Mesenchymal stem cell (in vitro differentiated cells and primary cell): ENCODE results near the gene AGPAT2.

Experiments
- DNase-seq: peaks from one replicate; pipeline ENCODE4 v3.0.0-alpha.2; 2013
- H2AFZ ChIP-seq: one replicate; pipeline ENCODE4 v1.6.1; 2013; ENCODE audit warnings: low read depth, mild to moderate bottlenecking, control low read depth, inconsistent platforms, low read length, moderate library complexity
- H2AK5ac ChIP-seq: 2 replicates; pipeline ENCODE4 v1.6.1; 2013; ENCODE audit warnings: low read length, moderate library complexity, mild to moderate bottlenecking, inconsistent platforms; ENCODE audit not compliant: severe bottlenecking
- H2BK120ac ChIP-seq: one replicate; pipeline ENCODE4 v1.6.1; 2013; ENCODE audit warnings: low read depth, mild to moderate bottlenecking, inconsistent platforms, low read length, moderate library complexity
- H2BK12ac ChIP-seq, 2 experiments: one replicate each; pipeline ENCODE4 v1.6.1; 2013; ENCODE audit warnings: inconsistent platforms in 2 of 2, low read length in 2 of 2, mild to moderate bottlenecking in 2 of 2, moderate library complexity in 2 of 2, control low read depth in 1 of 2
- H2BK15ac ChIP-seq: one replicate; pipeline ENCODE4 v1.6.1; 2013; ENCODE audit warnings: mild to moderate bottlenecking, low read depth, inconsistent platforms; ENCODE audit not compliant: poor library complexity, severe bottlenecking
- H2BK5ac ChIP-seq: 2 replicates; pipeline ENCODE4 v1.6.1; 2013; ENCODE audit warnings: low read depth, mild to moderate bottlenecking, low read length, control low read depth, inconsistent platforms; ENCODE audit not compliant: poor library complexity, severe bottlenecking
- H3K14ac ChIP-seq, 2 experiments: one replicate each; pipeline ENCODE4 v1.6.1; 2013; ENCODE audit warnings: inconsistent platforms in 2 of 2, low read length in 2 of 2, control low read depth in 1 of 2, mild to moderate bottlenecking in 1 of 2, moderate library complexity in 1 of 2
- H3K18ac ChIP-seq, 2 experiments: one replicate each; pipeline ENCODE4 v1.6.1; 2013; ENCODE audit warnings: inconsistent platforms in 2 of 2, low read length in 2 of 2, control low read depth in 1 of 2, low read depth in 1 of 2, mild to moderate bottlenecking in 1 of 2
- H3K23ac ChIP-seq, 2 experiments: one replicate each; pipeline ENCODE4 v1.6.1; 2013; ENCODE audit warnings: inconsistent platforms in 2 of 2, low read length in 2 of 2, mild to moderate bottlenecking in 2 of 2, moderate library complexity in 2 of 2, control low read depth in 1 of 2
- H3K27ac ChIP-seq: 2 replicates; pipeline ENCODE4 v1.5.1; 2013; ENCODE audit warnings: mild to moderate bottlenecking, moderate library complexity, low read length, control low read depth, inconsistent platforms; ENCODE audit not compliant: poor library complexity, severe bottlenecking
- H3K27me3 ChIP-seq, 2 experiments: 2 replicates each; pipeline versions ENCODE4 v1.6.1 to v1.7.0; 2013; ENCODE audit warnings: low read length in 2 of 2, mild to moderate bottlenecking in 2 of 2, moderate library complexity in 2 of 2, control low read depth in 1 of 2, inconsistent platforms in 1 of 2; ENCODE audit not compliant: control insufficient read depth in 1 of 2, insufficient read depth in 1 of 2
- H3K36me3 ChIP-seq, 2 experiments: 2 replicates each; pipeline versions ENCODE4 v1.6.1 to v1.7.0; 2013; ENCODE audit warnings: low read length in 2 of 2, control low read depth in 1 of 2, inconsistent platforms in 1 of 2, low read depth in 1 of 2, mild to moderate bottlenecking in 1 of 2; ENCODE audit not compliant: insufficient read depth in 2 of 2, control insufficient read depth in 1 of 2
- H3K4ac ChIP-seq, 2 experiments: one replicate each; pipeline ENCODE4 v1.6.1; 2013; ENCODE audit warnings: inconsistent platforms in 2 of 2, low read length in 2 of 2, mild to moderate bottlenecking in 2 of 2, moderate library complexity in 2 of 2, control low read depth in 1 of 2, low read depth in 1 of 2
- H3K4me1 ChIP-seq: 2 replicates; pipeline ENCODE4 v1.6.1; 2013; ENCODE audit warnings: low read depth, low read length, control low read depth; ENCODE audit not compliant: control insufficient read depth, insufficient read depth
- H3K4me2 ChIP-seq: 2 replicates; pipeline ENCODE4 v1.6.1; 2013; ENCODE audit warnings: low read length, mild to moderate bottlenecking, inconsistent platforms; ENCODE audit not compliant: poor library complexity, severe bottlenecking
- H3K4me3 ChIP-seq, 2 experiments: 2 replicates each; pipeline versions ENCODE4 v1.5.1 to v1.7.0; 2013; ENCODE audit warnings: low read length in 2 of 2, mild to moderate bottlenecking in 2 of 2, control low read depth in 1 of 2, low read depth in 1 of 2; ENCODE audit not compliant: insufficient read depth in 1 of 2
- H3K79me1 ChIP-seq: replicated peaks from 2 replicates; pipeline ENCODE4 v1.6.1; 2013; ENCODE audit warnings: mild to moderate bottlenecking, control low read depth, low read length, inconsistent platforms; ENCODE audit not compliant: poor library complexity, severe bottlenecking
- H3K9ac ChIP-seq: 2 replicates; pipeline ENCODE4 v1.7.0; 2013; ENCODE audit warnings: mild to moderate bottlenecking, low read length, moderate library complexity
- H3K9me3 ChIP-seq: 2 replicates; pipeline ENCODE4 v1.7.0; 2013; ENCODE audit warnings: mild to moderate bottlenecking, low read length; ENCODE audit not compliant: control insufficient read depth
- H4K8ac ChIP-seq: one replicate; pipeline ENCODE4 v1.6.1; 2013; ENCODE audit warnings: inconsistent platforms, mild to moderate bottlenecking, low read length, moderate library complexity
- H4K91ac ChIP-seq: one replicate; pipeline ENCODE4 v1.6.1; 2013; ENCODE audit warnings: mild to moderate bottlenecking, low read length, inconsistent platforms
- WGBS: methylation state at CpG from one replicate; pipeline ENCODE4 v1.1.7; 2013; ENCODE audit warnings: mixed read lengths; 5-methylcytosine and 5-hydroxymethylcytosine counted together

The AGPAT2 gene

GRCh38 chr9:136648751-136649150, 38.5 kb downstream of the AGPAT2 start:
- H2BK12ac ChIP-seq = peak overlapping the region in 1 of 2 experiments; percentile 11
- WGBS = 85% methylated on average over 13 of the region's 16 CpGs
- no peak overlapping the region for H3K9ac ChIP-seq
- H3K4me3 ChIP-seq = no peak overlapping the region
- peaks cover 0 to 47% of the 10 kb centered on the region in 2 experiments for H3K27me3 ChIP-seq
- DNase-seq = no peak
- no peak overlapping the region for H3K18ac ChIP-seq
- peak overlapping the region in 1 of 2 experiments; percentile 5 for H3K23ac ChIP-seq
- H3K4me1 ChIP-seq = peaks cover 33% of the 10 kb centered on the region
- peak overlapping the region in 1 of 2 experiments; percentile 24 for H3K4ac ChIP-seq
- peak overlapping the region; percentile 44 for H2AFZ ChIP-seq
- no peak overlapping the region for H2AK5ac ChIP-seq
- no peak overlapping the region for H4K91ac ChIP-seq
- no peak overlapping the region for H2BK15ac ChIP-seq
- no peaks in the 10 kb centered on the region for H3K79me1 ChIP-seq
- no peaks in the 10 kb centered on the region for H3K9me3 ChIP-seq
- H2BK120ac ChIP-seq = no peak overlapping the region
- H3K4me2 ChIP-seq = peak overlapping the region; percentile 35
- H4K8ac ChIP-seq = peak overlapping the region; percentile 6
- H3K36me3 ChIP-seq = no peaks in the 10 kb centered on the region
- H3K14ac ChIP-seq = peak overlapping the region in 1 of 2 experiments; percentile 44
- no peak overlapping the region for H3K27ac ChIP-seq
- no peak overlapping the region for H2BK5ac ChIP-seq

DNA sequence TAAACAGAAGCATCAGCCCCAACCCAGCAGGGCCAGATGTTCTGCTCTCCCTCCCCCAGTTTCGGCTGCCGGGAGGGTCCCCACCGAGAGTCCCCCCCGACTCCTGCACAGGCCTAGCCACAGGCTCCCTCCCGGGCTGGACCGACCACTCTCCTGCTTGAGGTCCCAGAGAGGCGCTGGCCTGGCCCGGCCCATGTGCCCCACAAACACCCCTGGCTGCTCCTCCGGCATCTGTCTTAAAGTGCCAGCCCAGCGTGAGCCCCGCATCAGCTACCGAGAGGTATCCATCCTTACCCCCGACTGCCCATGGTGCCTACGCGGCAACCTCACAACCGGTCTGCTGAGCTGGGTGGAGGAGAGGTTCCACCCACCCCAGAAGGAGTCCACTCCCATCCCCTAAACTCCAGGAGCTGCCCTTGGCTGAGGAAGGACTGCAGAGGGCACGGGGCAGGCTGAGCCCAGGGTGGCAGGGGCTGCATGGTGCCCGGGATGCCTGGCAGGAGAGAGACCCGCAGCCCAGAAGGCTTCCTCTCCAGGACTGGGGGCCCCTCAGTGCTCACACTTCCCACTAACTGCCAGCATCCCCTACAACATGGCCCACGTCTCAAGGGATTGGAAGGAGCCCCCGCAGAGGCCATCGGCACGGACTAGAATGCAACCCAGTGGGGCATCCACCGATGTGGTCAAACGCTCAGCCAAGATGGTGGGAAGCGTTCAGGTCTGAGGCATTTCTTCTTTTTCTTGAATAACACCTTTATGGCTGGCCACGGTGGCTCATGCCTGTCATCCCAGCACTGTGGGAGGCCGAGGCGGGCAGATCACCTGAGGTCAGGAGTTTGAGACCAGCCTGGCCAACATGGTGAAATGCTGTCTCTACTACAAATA, 40.2 kb downstream of the AGPAT2 start:
- H3K4me3 ChIP-seq = no peak overlapping the region

GRCh38 chr9:136645903-136646754, 41.1 kb downstream of the AGPAT2 start:
- Histone ChIP-seq H4K91ac (peak overlapping the region; percentile 67), H3K4me2 (peak overlapping the region; percentile 13), H3K9me3 (no peaks in the 10 kb centered on the region), H3K79me1 (no peaks in the 10 kb centered on the region), H2BK120ac (peak overlapping the region; percentile 44), H2BK15ac (peak overlapping the region; percentile 39), H3K4me1 (peaks cover 33% of the 10 kb centered on the region), H2BK5ac (peak overlapping the region; percentile 35), H3K18ac (peak overlapping the region; percentile 6 to 71), H3K9ac (no peak overlapping the region), H2AK5ac (no peak overlapping the region), H3K27ac (no peak overlapping the region), H3K23ac (no peak overlapping the region), H3K4me3 (peak overlapping the region in 1 of 2 experiments; percentile 0), H3K36me3 (no peaks in the 10 kb centered on the region), H3K4ac (peak overlapping the region; percentile 39 to 50), H2AFZ (no peak overlapping the region), H4K8ac (peak overlapping the region; percentile 83), H3K27me3 (peaks cover 0 to 49% of the 10 kb centered on the region in 2 experiments), H3K14ac (peak overlapping the region in 1 of 2 experiments; percentile 68), H2BK12ac (peak overlapping the region; percentile 29 to 59)
- 71% methylated on average over 38 of the region's 40 CpGs for WGBS
- no peak for DNase-seq

More for the DNA sequence above, 40.2 kb downstream of the AGPAT2 start:
- Histone ChIP-seq H2AK5ac (no peak overlapping the region), H2BK12ac (no peak overlapping the region), H3K79me1 (no peaks in the 10 kb centered on the region), H3K18ac (no peak overlapping the region), H4K8ac (peak overlapping the region; percentile 59), H3K36me3 (no peaks in the 10 kb centered on the region), H2BK5ac (no peak overlapping the region), H3K9ac (no peak overlapping the region), H3K4ac (no peak overlapping the region), H3K27ac (no peak overlapping the region), H3K4me2 (no peak overlapping the region), H3K14ac (no peak overlapping the region), H3K4me1 (peaks cover 33% of the 10 kb centered on the region), H2BK15ac (peak overlapping the region; percentile 50), H2BK120ac (no peak overlapping the region), H2AFZ (no peak overlapping the region), H3K9me3 (no peaks in the 10 kb centered on the region), H3K23ac (no peak overlapping the region), H4K91ac (no peak overlapping the region), H3K27me3 (peaks cover 0 to 45% of the 10 kb centered on the region in 2 experiments)
- no peak for DNase-seq
- 93% methylated on average over 29 of the region's 29 CpGs for WGBS
